Measurements from ENCODE around the gene CDK6. TPM values are rescaled to one million over a fixed set of nuclear protein-coding genes. Genes with fewer than 3 reads are reported as not detected.
A peak's percentile ranks its signal among the peaks of the same experiment; 100 is the strongest.
"Not testable (repeated sequence)": the region's sequence is repeated elsewhere in the genome, so short reads cannot be mapped to it uniquely, and the experiment has no call there.

The CDK6 gene
- 10 to 100 TPM; 22.2 to 45.4 (median 36.4) TPM for total RNA-seq

DNA sequence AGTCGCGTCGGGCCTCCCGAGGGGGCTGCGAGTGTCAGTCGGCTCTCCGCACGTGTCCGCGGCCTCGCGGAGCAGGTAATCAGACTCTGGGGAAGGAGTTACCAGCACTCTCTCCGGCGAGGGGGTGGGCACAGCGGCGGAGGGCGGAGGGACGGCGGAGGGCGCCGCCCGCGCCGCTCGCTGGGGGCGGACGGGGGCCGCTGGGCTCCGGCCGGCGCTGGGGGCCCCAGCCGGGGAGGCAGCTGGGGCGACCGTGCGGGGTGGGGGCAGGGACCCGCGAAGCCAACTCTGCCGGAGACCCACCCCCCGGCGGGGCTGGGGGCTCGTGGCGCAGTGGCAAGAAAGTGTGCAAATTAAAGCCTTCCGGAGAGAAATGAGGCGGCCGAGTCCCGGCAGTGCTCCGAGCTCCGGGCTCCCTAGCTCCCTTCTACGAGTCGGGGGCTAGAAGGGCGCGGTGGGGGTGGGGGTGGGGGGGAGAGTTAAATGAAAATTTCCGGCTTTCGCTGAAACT is at the start of gene CDK6:
CDK6 (minus strand) TSS at position 85 of the 511 bp plus-strand sequence. CDS start 3,250 bp downstream, outside the sequence.
- no peaks in the 10 kb centered on the region for H3K36me3 ChIP-seq
- DNase-seq (ENCODE audit: extremely low spot score) = no peak
- peak within 1 kb of the TSS; percentile 88 to 96 (median 89) for H3K27ac ChIP-seq (replicated peaks in 1 of 4)
- under 1% methylated on average over 34 of the region's 54 CpGs for WGBS
- intact Hi-C loops (cut with DNase I) = no loop called here
- H3K9me3 ChIP-seq = no peaks in the 10 kb centered on the region
- TF ChIP-seq, protein P1, sequence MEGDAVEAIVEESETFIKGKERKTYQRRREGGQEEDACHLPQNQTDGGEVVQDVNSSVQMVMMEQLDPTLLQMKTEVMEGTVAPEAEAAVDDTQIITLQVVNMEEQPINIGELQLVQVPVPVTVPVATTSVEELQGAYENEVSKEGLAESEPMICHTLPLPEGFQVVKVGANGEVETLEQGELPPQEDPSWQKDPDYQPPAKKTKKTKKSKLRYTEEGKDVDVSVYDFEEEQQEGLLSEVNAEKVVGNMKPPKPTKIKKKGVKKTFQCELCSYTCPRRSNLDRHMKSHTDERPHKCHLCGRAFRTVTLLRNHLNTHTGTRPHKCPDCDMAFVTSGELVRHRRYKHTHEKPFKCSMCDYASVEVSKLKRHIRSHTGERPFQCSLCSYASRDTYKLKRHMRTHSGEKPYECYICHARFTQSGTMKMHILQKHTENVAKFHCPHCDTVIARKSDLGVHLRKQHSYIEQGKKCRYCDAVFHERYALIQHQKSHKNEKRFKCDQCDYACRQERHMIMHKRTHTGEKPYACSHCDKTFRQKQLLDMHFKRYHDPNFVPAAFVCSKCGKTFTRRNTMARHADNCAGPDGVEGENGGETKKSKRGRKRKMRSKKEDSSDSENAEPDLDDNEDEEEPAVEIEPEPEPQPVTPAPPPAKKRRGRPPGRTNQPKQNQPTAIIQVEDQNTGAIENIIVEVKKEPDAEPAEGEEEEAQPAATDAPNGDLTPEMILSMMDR (IDR thresholded peaks at IDR 0.05) = no peak
- TF ChIP-seq EP300 (IDR thresholded peaks at IDR 0.05) (no peak), POLR2AphosphoS5 (IDR thresholded peaks at IDR 0.05) (peak; percentile 9 to 49), POLR2A (IDR thresholded peaks at IDR 0.05; ENCODE audit: low read depth) (no peak)
- H3K27me3 ChIP-seq = no peaks in the 10 kb centered on the region
- H3K4me3 ChIP-seq = peak within 1 kb of the TSS; percentile 69 to 94 (median 77)
- peaks cover 13 to 23% (median 19%) of the 10 kb centered on the region in 4 donors for H3K4me1 ChIP-seq

DNA sequence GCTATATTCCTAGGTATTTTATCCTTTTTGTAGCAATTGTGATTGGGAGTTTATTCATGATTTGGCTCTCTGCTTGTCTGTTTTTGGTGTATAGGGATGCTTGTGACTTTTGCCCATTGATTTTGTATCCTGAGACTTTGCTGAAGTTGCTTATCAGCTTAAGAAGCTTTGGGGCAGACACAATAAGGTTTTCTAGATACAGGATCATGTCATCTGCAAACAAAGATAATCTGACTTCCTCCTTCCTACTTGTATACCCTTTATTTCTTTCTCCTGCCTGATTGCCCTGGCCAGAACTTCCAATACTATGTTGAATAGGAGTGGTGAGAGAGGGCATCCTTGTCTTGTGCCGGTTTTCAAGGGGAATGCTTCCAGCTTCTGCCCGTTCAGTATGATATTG is 49.7 kb upstream of the CDK6 start:
- H3K27ac ChIP-seq (replicated peaks in 1 of 4); H3K27me3 ChIP-seq; H3K4me3 ChIP-seq; H3K4me1 ChIP-seq; DNase-seq (ENCODE audit: extremely low spot score); H3K36me3 ChIP-seq: not testable (repeated sequence)
- 82% methylated on average over 2 of the region's 2 CpGs for WGBS
- H3K9me3 ChIP-seq = peaks cover 0 to 19% (median 8%) of the 10 kb centered on the region in 4 donors
- intact Hi-C loops (cut with DNase I) = loop anchor here (10.0 kb wide), 1 partner anchor 89 kb away; no protein-coding TSS in a partner anchor

DNA sequence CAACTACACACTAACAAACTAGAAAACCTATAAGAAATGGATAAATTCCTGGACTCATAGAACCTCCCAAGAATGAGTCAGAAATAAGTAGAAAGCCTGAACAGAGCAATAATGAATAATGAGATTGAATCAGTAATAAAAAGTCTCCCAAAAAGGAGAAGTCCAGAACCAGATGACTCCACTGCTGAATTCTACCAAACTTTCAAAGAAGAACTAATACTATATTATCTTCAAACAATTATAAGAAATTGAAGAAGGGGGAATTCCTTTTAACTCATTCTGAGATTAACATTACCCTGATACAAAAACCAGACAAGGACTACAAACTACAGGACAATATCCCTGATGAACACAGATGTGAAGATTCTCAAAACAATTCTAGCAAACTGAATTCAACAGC is 47.8 kb upstream of the CDK6 start:
- intact Hi-C loops (cut with DNase I) = loop anchor here (10.0 kb wide), 1 partner anchor 91 kb away; no protein-coding TSS in a partner anchor
- no peak for DNase-seq (ENCODE audit: extremely low spot score)
- H3K9me3 ChIP-seq = peaks cover 0 to 19% (median 8%) of the 10 kb centered on the region in 4 donors
- H3K27me3 ChIP-seq = no peaks in the 10 kb centered on the region
- no peaks in the 10 kb centered on the region for H3K4me1 ChIP-seq
- H3K4me3 ChIP-seq = no peak overlapping the region
- TF ChIP-seq POLR2AphosphoS5 (IDR thresholded peaks at IDR 0.05) (no peak), POLR2A (IDR thresholded peaks at IDR 0.05; ENCODE audit: low read depth) (no peak), EP300 (IDR thresholded peaks at IDR 0.05) (no peak)
- TF ChIP-seq, protein P1 (IDR thresholded peaks at IDR 0.05) = no peak
- H3K36me3 ChIP-seq = no peaks in the 10 kb centered on the region
- H3K27ac ChIP-seq (replicated peaks in 1 of 4) = no peak overlapping the region

DNA sequence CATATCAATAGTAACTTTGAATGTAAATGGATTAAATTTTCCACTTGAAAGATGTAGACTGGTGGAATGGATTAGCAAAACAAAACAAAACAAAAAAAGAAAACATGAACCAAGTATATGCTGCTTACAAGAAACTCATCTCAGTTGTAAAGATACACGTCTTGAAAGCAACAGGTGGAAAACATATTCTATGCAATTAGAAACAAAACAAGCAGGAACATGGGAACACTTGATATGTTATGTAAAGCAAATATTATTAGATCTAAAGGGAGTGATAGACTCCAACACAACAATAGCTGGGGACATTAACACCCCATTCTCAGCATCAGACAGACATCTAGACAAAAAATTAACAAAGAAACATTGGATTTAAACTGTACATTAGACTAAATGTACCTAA is 46.4 kb upstream of the CDK6 start:
- intact Hi-C loops (cut with DNase I) = loop anchor here (10.0 kb wide), 1 partner anchor 92 kb away; no protein-coding TSS in a partner anchor
- Histone ChIP-seq H3K4me3 (no peak overlapping the region), H3K27ac (replicated peaks in 1 of 4) (no peak overlapping the region), H3K4me1 (no peaks in the 10 kb centered on the region), H3K36me3 (no peaks in the 10 kb centered on the region), H3K27me3 (no peaks in the 10 kb centered on the region), H3K9me3 (peaks cover 0 to 19% (median 8%) of the 10 kb centered on the region in 4 donors)
- no peak for DNase-seq (ENCODE audit: extremely low spot score)
- TF ChIP-seq POLR2AphosphoS5 (IDR thresholded peaks at IDR 0.05) = no peak
- TF ChIP-seq POLR2A (IDR thresholded peaks at IDR 0.05; ENCODE audit: low read depth) = no peak
- TF ChIP-seq, protein P1 (IDR thresholded peaks at IDR 0.05) = no peak
- TF ChIP-seq EP300 (IDR thresholded peaks at IDR 0.05) = no peak
- 81% methylated on average over 1 of the region's 1 CpG for WGBS

DNA sequence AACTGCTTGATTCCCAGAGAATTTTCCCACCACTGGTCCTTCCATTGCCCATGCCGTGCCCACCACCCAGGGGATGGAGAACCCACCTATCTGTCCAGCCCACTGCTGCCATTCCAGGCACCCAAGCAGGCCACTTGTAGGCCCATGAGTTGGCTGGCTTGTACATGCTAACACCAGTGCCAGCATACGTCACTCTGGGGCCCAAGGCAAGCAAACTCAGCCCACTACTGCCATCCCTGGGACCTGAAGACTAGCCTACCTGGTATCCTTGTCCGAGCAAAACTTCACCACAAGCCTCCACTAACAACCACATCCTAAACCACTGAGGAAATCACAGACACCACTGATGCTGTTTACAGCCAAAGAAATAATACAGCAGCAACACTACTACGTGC is 44.7 kb upstream of the CDK6 start:
- TF ChIP-seq POLR2AphosphoS5 (IDR thresholded peaks at IDR 0.05) (no peak), POLR2A (IDR thresholded peaks at IDR 0.05; ENCODE audit: low read depth) (no peak), EP300 (IDR thresholded peaks at IDR 0.05) (no peak)
- TF ChIP-seq, protein P1 (IDR thresholded peaks at IDR 0.05) = no peak
- H3K4me1 ChIP-seq = no peaks in the 10 kb centered on the region
- H3K27ac ChIP-seq (replicated peaks in 1 of 4) = no peak overlapping the region
- no peak overlapping the region for H3K4me3 ChIP-seq
- H3K27me3 ChIP-seq = no peaks in the 10 kb centered on the region
- intact Hi-C loops (cut with DNase I) = loop anchor here (10.0 kb wide), 1 partner anchor 94 kb away; no protein-coding TSS in a partner anchor
- peaks cover 0 to 9% (median 3%) of the 10 kb centered on the region in 4 donors for H3K9me3 ChIP-seq
- 93% methylated on average over 4 of the region's 4 CpGs for WGBS
- no peak for DNase-seq (ENCODE audit: extremely low spot score)
- H3K36me3 ChIP-seq = no peaks in the 10 kb centered on the region
